ENCODE results near the gene ZEB2.

DNA sequence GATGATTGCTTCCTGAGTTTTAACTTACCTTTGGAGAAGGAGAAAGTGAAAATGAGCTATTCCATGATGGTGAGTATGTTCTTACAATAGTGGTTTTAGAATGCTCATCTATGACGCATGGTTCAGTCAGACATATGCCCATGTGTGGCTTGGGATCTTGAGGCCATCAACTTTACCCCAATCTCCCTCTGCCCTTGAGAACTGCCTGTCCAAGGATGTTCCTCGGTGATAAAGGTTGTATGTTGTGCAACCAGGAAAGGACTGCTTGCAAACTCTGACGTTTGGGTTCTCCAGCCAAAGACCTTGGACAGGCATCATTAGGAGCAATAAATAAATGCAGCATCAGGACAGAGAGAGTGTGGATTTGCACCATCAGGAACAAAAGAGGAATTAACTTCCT lies 165.0 kb downstream of the ZEB2 start:
- TF ChIP-seq, protein P1, sequence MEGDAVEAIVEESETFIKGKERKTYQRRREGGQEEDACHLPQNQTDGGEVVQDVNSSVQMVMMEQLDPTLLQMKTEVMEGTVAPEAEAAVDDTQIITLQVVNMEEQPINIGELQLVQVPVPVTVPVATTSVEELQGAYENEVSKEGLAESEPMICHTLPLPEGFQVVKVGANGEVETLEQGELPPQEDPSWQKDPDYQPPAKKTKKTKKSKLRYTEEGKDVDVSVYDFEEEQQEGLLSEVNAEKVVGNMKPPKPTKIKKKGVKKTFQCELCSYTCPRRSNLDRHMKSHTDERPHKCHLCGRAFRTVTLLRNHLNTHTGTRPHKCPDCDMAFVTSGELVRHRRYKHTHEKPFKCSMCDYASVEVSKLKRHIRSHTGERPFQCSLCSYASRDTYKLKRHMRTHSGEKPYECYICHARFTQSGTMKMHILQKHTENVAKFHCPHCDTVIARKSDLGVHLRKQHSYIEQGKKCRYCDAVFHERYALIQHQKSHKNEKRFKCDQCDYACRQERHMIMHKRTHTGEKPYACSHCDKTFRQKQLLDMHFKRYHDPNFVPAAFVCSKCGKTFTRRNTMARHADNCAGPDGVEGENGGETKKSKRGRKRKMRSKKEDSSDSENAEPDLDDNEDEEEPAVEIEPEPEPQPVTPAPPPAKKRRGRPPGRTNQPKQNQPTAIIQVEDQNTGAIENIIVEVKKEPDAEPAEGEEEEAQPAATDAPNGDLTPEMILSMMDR (IDR thresholded peaks at IDR 0.05; ENCODE audit: insufficient read depth, low read length, poor library complexity, severe bottlenecking): no peak
- no peak for TF ChIP-seq EZH2phosphoT487 (conservative IDR thresholded peaks at IDR 0.05; ENCODE audit: low read length)

Measured in SU-DHL-6 (cell line).